Spleen (tissue), 7 donors: Measurements from ENCODE around the gene TMEM151A.

Experiments
- CTCF ChIP-seq, 11 experiments: fragments of 200-600 bp in 7 of 11; fragments of 450-650 bp in 4 of 11; sonication (generic) in 4 of 11; IDR thresholded peaks in 8 of 11; conservative IDR thresholded peaks in 3 of 11; 1 replicate in 7 of 11; 2 replicates in 4 of 11; pipeline versions ENCODE4 v1.4.0 to v1.8.0; 2016 to 2021; ENCODE audit warnings: antibody characterized with exemption in 11 of 11, inconsistent platforms in 4 of 11, mild to moderate bottlenecking in 1 of 11
- POLR2AphosphoS5 ChIP-seq, 3 donors: sonication (generic); formaldehyde crosslinking; IDR thresholded peaks; one replicate each; pipeline ENCODE4 v1.5.1; 2017; ENCODE audit warnings: antibody characterized with exemption in 3 of 3
- donor health status: DM: no; HTN: no; CAD: no; lungs with moderate emphysema.
- donor health status: DM: no; HTN: no; CAD: no.
- donor health status: DM: no; HTN: no; CAD: no.

DNA sequence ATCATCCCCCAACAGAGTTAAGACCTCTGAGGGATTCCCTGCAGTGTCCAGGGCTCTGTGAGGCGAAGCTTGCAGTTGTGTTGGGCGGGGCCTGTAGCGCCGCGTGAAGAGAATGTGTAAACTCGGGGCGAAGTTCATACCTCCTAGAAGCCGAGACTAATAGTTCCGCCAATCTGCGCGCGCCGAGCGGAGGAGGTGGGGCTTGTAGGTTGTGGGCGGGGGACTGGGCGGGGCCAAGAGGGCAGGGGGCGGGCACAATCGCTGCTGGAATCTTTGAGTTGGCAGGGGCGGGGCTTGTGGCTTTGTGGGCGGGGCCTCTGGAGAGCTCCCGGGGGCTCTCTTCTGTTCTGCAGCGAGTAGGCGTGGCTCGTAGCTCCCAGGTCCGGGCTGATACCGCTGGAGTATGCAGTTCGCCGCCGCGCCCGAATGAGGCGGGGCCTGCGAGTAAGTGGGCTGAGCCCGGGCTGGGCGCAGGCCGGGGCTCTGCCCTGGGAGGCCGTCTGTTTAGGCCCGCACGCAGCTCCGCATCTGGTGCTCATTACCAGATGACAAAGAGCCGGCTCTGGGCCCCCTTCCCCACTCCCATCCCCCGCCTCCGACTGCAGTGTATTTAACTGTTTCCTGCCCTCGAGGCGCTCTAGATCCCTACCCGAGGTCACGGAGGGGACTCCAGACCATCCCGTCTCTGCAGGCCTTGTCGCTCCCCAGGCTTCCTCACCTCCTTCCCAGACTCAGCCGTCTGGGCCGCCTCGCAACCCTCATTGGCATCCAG lies 21.0 kb downstream of the TMEM151A start:
- no peak for TF ChIP-seq CTCF (IDR thresholded peaks at IDR 0.05 in 8 of 11, conservative IDR thresholded peaks at IDR 0.05 in 3 of 11)
- peak; percentile 71 to 87 (median 84) for TF ChIP-seq POLR2AphosphoS5 (IDR thresholded peaks at IDR 0.05)
